HL-60 (cell line): ENCODE measurements around the gene TACR1.

Experiments
- DNase-seq, 2 experiments: peaks; one replicate each; pipeline ENCODE4 v3.0.0-alpha.2; 2010 to 2020; ENCODE audit warnings: low read depth in 1 of 2, low spot score in 1 of 2
- H3K27ac ChIP-seq: fragments of 250-450 bp; sonication (Bioruptor Pico); replicated peaks from 2 replicates; pipeline ENCODE4 v1.5.1; 2020; ENCODE audit warnings: mild to moderate bottlenecking, moderate library complexity
- H3K27me3 ChIP-seq: fragments of 250-450 bp; sonication (Bioruptor Pico); 2 replicates; pipeline ENCODE4 v1.5.1; 2021; ENCODE audit warnings: mild to moderate bottlenecking, moderate library complexity; ENCODE audit not compliant: insufficient read depth, poor library complexity, severe bottlenecking
- H3K4me3 ChIP-seq: replicated peaks from 2 replicates; pipeline ENCODE4 v1.5.1; 2011; ENCODE audit warnings: mild to moderate bottlenecking, control low read depth, low read length; ENCODE audit not compliant: insufficient read depth
- GABPA ChIP-seq: IDR thresholded peaks from 2 replicates; pipeline ENCODE4 v1.6.1; 2012; ENCODE audit warnings: low read depth
- POLR2AphosphoS5 ChIP-seq: IDR thresholded peaks from 2 replicates; pipeline ENCODE4 v1.6.1; 2012; ENCODE audit warnings: low read depth
- REST ChIP-seq: IDR thresholded peaks from 2 replicates; pipeline ENCODE4 v1.6.1; 2012; ENCODE audit warnings: low read depth; ENCODE audit not compliant: insufficient replicate concordance
- SPI1 ChIP-seq: IDR thresholded peaks from 2 replicates; pipeline ENCODE4 v1.6.1; 2012; ENCODE audit warnings: low read depth, mild to moderate bottlenecking, borderline replicate concordance
- TF ChIP-seq, protein P1 (sequence below): IDR thresholded peaks from one replicate; pipeline ENCODE4 v1.5.1; 2011; ENCODE audit warnings: low read length, control low read depth, inconsistent platforms; ENCODE audit not compliant: insufficient read depth

TACR1 gene

DNA sequence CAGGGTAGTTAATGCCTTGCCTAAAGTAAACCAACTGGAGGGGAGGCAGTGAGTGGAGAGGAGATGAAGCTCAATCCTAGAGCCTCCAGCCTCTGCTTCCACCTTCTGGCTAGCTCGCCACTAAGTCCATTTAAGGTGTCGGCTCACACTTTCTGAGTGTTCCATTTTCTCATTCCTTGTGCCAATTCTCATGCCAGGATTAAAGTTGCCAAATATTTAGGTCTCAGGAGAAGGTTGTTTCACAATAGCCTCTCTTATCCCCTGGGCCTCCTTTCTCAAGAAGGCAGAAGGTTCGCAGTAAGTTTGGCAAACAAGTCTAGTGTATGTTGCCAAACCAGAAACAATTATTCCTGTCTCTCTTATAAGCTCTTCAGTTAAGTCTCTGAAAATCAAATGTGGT is 57.2 kb downstream of the TACR1 start:
- Histone ChIP-seq H3K27ac (no peak overlapping the region), H3K4me3 (no peak overlapping the region), H3K27me3 (peaks cover 9% of the 10 kb centered on the region)
- no peak for DNase-seq
- TF ChIP-seq, protein P1, sequence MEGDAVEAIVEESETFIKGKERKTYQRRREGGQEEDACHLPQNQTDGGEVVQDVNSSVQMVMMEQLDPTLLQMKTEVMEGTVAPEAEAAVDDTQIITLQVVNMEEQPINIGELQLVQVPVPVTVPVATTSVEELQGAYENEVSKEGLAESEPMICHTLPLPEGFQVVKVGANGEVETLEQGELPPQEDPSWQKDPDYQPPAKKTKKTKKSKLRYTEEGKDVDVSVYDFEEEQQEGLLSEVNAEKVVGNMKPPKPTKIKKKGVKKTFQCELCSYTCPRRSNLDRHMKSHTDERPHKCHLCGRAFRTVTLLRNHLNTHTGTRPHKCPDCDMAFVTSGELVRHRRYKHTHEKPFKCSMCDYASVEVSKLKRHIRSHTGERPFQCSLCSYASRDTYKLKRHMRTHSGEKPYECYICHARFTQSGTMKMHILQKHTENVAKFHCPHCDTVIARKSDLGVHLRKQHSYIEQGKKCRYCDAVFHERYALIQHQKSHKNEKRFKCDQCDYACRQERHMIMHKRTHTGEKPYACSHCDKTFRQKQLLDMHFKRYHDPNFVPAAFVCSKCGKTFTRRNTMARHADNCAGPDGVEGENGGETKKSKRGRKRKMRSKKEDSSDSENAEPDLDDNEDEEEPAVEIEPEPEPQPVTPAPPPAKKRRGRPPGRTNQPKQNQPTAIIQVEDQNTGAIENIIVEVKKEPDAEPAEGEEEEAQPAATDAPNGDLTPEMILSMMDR = no peak
- TF ChIP-seq SPI1 (no peak), REST (no peak), GABPA (no peak), POLR2AphosphoS5 (no peak)

DNA sequence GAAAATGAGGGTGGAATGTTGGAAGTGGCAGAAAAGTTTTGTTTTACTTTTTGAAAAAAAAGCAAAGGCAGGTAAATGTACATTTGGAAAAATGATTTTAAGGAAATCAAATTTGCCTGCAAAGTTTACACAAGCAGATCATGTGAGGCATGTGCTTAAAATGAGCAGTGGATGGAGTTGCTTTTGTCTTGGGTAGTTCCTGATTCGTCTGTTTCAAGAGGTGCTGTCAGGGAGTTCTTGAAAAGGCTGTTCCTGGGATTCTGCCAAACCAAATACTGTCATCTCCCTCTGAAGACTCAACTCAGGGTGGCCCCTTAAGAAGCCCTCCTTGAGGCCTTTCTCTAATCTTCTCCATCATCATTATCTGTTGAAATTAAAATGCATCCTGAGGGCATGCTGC is 59.0 kb downstream of the TACR1 start:
- TF ChIP-seq, protein P1 = no peak
- TF ChIP-seq POLR2AphosphoS5 (no peak), GABPA (no peak), REST (no peak), SPI1 (no peak)
- no peak for DNase-seq
- peaks cover 9% of the 10 kb centered on the region for H3K27me3 ChIP-seq
- H3K4me3 ChIP-seq = no peak overlapping the region
- H3K27ac ChIP-seq = no peak overlapping the region

GRCh38 chr2:75139171-75139570 is 60.1 kb downstream of the TACR1 start:
- TF ChIP-seq SPI1 = no peak
- TF ChIP-seq, protein P1 = no peak
- TF ChIP-seq POLR2AphosphoS5 = no peak
- no peak for TF ChIP-seq REST
- no peak for TF ChIP-seq GABPA

More at GRCh38 chr2:75139171-75139570, 60.1 kb downstream of the TACR1 start:
- H3K27me3 ChIP-seq = peaks cover 9% of the 10 kb centered on the region
- no peak for DNase-seq
- H3K4me3 ChIP-seq = no peak overlapping the region
- no peak overlapping the region for H3K27ac ChIP-seq
